NCI-H345 (cell line): Measurements from ENCODE around the gene BNC2.
A peak's percentile ranks its signal among the peaks of the same experiment; 100 is the strongest.
"Not testable (repeated sequence)": the region's sequence is repeated elsewhere in the genome, so short reads cannot be mapped to it uniquely, and the experiment has no call there.

Experiments
- DNase-seq: peaks from one replicate; lab custom pipeline; 2025; lab: John Stamatoyannopoulos, UW

The BNC2 gene

GRCh38 chr9:16505199-16505598 is 365.3 kb downstream of the BNC2 start:
- DNase-seq: no peak

- no peak for DNase-seq
These were observed 368.7 kb downstream of the BNC2 start for GRCh38 chr9:16501726-16502125.

- no peak for DNase-seq
These were observed 369.3 kb downstream of the BNC2 start for GRCh38 chr9:16501141-16501540.

- DNase-seq: no peak
These were observed 370.1 kb downstream of the BNC2 start for GRCh38 chr9:16500386-16500785.

GRCh38 chr9:16499892-16500291 is 370.6 kb downstream of the BNC2 start:
- DNase-seq: no peak

GRCh38 chr9:16496908-16497307 is 373.6 kb downstream of the BNC2 start:
- DNase-seq: no peak

GRCh38 chr9:16487915-16488314 is 382.6 kb downstream of the BNC2 start:
- DNase-seq: no peak

- DNase-seq: no peak
These were observed 384.7 kb downstream of the BNC2 start for GRCh38 chr9:16485575-16486321.

- no peak for DNase-seq
These were observed 385.3 kb downstream of the BNC2 start for GRCh38 chr9:16485160-16485559.

- no peak for DNase-seq
These were observed 385.7 kb downstream of the BNC2 start for GRCh38 chr9:16484744-16485143.

GRCh38 chr9:16484180-16484579 is 386.3 kb downstream of the BNC2 start:
- no peak for DNase-seq

GRCh38 chr9:16482764-16483163 is 387.7 kb downstream of the BNC2 start:
- DNase-seq: no peak

- DNase-seq: not testable (repeated sequence)
These were observed 389.9 kb downstream of the BNC2 start for GRCh38 chr9:16480584-16480983.

GRCh38 chr9:16475996-16476395 is 394.5 kb downstream of the BNC2 start:
- DNase-seq: no peak

- DNase-seq: no peak
These were observed 395.2 kb downstream of the BNC2 start for GRCh38 chr9:16475257-16475656.

- DNase-seq: no peak
These were observed 401.3 kb downstream of the BNC2 start for GRCh38 chr9:16469184-16469583.

GRCh38 chr9:16461851-16462250 is 408.6 kb downstream of the BNC2 start:
- no peak for DNase-seq

- DNase-seq: no peak
These were observed 409.2 kb downstream of the BNC2 start for GRCh38 chr9:16461137-16461840.

- DNase-seq: no peak
These were observed 409.8 kb downstream of the BNC2 start for GRCh38 chr9:16460696-16461095.

- peak; percentile 23 for DNase-seq
These were observed 410.9 kb downstream of the BNC2 start for GRCh38 chr9:16459421-16460148.

GRCh38 chr9:16458696-16459420 is 411.6 kb downstream of the BNC2 start:
- peak; percentile 73 for DNase-seq

- DNase-seq: no peak
These were observed 414.6 kb downstream of the BNC2 start for GRCh38 chr9:16455842-16456241.
